GM21526 (cell line): Measurements from ENCODE around the gene ZNF79.
"Not testable (repeated sequence)": the region's sequence is repeated elsewhere in the genome, so short reads cannot be mapped to it uniquely, and the experiment has no call there.

Source experiments
- ATAC-seq: cut with Tn5 transposase; IDR thresholded peaks from one replicate; pipeline ENCODE4 v1.9.1; 2021; ENCODE audit warnings: moderate library complexity; ENCODE audit not compliant: unreplicated experiment, low FRiP score

Gene ZNF79

DNA sequence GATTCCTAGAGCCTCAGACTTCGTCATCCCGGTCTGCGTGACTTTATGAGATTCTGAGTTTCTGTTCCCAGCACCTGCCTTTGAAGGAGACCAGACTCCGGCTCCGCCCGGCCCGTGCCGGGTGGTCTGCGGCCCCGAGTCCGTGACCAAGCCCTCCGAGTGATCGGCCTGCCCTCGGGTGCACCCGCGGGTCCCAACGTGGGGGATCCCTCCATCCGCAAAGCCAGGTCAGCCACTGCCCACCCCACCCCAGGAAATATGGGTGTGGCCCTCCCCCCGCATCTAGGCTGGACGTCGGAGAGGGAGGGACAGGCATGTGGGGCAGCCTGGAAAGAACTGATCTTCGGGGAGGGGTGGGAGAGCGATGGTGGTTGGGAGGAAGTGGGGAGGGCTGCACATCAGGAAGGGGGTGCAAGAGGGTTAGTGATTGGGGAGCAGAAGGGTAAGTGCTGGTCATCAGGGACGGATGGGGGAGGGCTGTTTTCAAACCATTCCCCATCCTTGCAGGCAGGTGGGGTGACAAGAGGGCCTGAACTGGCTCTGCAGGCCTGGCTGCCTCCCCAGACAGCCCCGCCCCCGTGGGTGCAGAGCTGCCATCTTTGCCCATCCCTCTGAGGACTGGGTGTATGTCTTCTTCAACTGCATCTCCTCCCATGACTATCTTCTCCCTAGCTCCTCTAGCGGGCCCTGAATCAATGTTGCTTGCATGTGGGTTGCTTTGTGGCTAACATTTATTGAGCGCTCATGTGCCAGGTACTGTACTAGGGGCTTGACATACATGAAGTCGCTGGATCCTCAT, 27.9 kb downstream of the ZNF79 start:
- no peak for ATAC-seq

DNA sequence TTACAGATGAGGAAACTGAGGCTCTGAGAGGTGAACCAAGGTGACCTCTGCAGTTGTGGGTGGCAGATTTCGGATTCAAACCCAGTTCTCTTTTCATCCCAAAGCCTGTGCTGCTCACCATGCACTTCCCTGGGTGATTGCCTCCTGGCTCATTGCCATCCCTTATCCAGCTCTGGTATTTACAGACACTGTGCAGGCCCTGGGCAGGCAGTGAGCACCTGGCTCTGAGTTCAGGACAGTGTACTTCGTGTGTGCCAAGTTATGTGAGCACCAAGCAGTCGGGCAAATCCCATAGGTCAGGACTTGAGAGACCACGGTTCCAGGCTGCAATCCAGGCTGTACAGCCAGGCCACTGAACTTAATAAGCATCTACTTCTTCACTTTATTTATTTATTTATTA, 28.5 kb downstream of the ZNF79 start:
- no peak for ATAC-seq

- ATAC-seq: no peak
Measured at GRCh38 chr9:127455324-127455992, 31.3 kb downstream of the ZNF79 start.

GRCh38 chr9:127457191-127457878, 33.2 kb downstream of the ZNF79 start:
- no peak for ATAC-seq

GRCh38 chr9:127458921-127459320, 34.7 kb downstream of the ZNF79 start:
- ATAC-seq: no peak

DNA sequence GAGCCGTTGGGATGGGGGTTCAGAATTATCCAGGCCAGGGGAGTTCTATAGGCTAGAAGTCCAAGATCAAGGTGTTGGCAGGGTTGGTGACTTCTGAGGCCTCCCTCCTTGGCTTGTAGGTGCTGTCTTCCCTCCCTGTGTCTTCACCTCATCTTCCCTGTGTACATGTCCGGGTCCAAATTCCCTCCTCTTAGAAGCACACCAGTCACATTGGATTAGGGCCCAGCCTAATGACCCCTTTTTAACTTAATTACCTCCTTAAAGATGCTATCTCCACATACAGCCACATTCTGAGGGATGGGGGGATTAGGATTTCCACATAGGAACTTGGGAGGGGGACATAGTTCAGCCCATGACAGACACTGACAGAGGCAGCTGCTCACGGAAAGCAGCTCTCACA, 39.2 kb downstream of the ZNF79 start:
- no peak for ATAC-seq

GRCh38 chr9:127463911-127464310, 39.7 kb downstream of the ZNF79 start:
- ATAC-seq: no peak

GRCh38 chr9:127466407-127466917, 42.3 kb downstream of the ZNF79 start:
- ATAC-seq: not testable (repeated sequence)

DNA sequence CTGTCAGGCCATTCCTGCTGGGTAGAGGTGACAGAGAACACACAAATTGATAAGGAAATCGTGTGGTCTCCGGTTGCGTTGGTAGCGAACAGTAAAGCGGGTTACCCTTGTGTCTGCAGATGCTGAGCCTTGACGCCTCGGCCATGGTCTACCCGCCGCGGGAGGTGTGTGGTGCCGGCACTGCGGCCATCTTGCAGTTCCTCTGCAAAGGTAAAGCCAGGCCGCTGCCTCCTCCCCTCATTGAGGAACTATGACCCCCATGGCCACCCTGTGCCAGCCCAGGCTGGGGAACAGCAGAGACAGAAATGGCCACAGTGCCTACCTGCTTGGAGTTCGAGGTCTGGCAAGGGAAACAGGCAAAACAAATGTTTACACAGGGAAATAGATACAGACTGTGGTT, 43.4 kb downstream of the ZNF79 start:
- ATAC-seq: no peak

DNA sequence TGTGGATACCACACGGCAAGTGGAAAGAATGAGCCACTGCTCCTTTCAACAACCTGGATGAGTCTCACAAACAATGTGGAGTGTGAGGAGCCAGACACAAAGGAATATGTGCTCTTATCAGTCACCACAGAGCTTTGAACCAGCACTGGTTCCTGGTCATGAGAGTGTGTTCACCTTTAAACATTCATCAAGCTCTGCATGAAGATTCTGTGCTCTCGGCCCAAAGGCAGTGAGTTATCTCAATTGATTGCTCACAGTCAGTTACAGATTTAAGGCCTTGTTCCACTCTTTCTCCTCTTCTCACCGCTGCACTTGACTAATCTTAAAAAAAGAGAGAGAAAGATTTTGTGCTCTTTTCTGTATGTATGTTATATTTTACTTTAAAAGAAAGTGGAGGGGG, 46.5 kb downstream of the ZNF79 start:
- no peak for ATAC-seq

GRCh38 chr9:127473501-127473900, 49.3 kb downstream of the ZNF79 start:
- ATAC-seq: no peak

DNA sequence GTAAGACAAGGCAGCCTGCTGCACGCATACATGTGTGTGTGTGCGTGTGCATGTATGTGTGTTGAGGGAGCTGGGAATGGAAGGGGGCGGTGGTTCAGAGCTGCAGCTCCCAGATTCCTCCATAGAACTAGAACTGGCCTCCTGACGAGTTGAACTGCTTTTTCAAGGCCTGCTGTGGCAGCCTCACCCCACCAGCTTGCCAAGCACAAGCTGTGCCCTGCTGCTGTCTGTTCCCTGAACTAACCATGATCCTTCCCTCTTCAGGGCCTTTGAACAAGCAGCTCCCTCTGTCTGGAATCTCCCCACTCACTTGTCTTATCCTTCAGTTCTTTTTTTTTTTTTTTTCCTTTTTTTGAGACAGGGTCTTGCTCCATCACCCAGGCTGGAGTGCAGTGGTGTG, 49.8 kb downstream of the ZNF79 start:
- no peak for ATAC-seq

DNA sequence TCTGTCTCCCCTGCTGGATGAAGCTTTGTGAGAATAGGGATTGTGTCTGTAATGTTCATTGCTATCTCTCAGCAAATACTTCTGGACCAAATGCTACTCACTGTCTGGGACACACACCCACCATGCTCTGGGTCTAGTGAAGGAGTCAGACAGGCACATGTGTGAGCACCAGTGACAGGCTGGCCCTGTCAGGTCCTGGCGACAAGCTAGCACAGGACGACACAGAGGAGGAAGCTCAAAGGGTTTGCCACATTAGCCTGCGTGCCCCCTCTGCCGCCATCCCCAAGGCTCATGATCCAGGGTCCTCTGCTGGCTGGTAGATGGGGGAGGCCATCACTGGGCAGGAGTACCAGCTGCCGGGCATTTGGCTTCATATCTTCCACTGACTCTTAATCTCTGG, 50.4 kb downstream of the ZNF79 start:
- ATAC-seq: no peak

- ATAC-seq: no peak
Measured at GRCh38 chr9:127479507-127480081, 55.4 kb downstream of the ZNF79 start.

DNA sequence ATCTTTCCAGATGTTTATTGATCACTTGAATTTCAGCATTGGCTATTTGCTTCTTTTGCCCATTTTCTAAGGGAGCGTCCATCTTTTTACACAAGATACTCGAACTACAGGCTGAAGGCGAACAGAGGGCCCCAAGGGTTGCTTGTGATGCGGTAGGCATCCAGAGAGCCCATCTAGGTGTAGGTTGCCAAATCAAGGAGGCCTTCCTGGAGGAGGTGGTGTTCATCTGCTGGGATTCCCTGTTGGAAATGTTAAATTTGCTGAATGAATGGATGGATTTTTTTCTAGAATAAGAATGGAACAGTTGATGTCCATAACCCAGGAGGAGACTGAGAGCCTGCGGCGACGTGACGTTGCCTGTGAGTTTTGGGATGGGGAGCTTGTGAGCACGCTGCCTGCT, 58.5 kb downstream of the ZNF79 start:
- no peak for ATAC-seq

GRCh38 chr9:127485995-127486394, 61.8 kb downstream of the ZNF79 start:
- no peak for ATAC-seq

DNA sequence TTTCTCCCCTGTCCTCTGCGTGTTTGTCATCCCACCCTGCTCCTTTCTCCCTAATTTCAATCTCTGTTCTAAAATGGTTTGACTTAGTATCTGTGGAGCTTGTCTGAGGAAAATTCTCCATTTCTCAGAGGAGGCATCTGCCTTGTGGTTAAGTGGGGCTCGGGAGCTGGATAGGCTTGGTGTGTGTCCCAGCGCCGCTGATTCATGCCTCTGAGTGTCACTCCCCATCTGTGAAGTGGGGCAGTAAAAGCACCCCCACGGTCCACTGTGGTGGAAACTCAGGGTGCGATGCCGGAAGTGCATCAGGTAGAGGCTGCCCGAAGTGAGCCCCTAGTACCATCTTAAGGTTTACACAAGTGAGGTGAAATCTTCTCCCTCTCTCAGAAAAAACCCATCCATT, 64.8 kb downstream of the ZNF79 start:
- ATAC-seq: no peak

- no peak for ATAC-seq
Measured at GRCh38 chr9:127489471-127490115, 65.4 kb downstream of the ZNF79 start.

- ATAC-seq: no peak
Measured at GRCh38 chr9:127490535-127491230, 66.5 kb downstream of the ZNF79 start.

GRCh38 chr9:127491516-127491915, 67.3 kb downstream of the ZNF79 start:
- ATAC-seq: no peak
